Fibroblast of pulmonary artery (primary cell): Measurements from ENCODE around the gene GFY.

Experiments
- DNase-seq: peaks from one replicate; pipeline ENCODE4 v3.0.0-alpha.2; 2010; ENCODE audit warnings: low read depth
- H3K4me3 ChIP-seq: replicated peaks from 2 replicates; pipeline ENCODE4 v1.5.1; 2011; ENCODE audit warnings: low read depth, mild to moderate bottlenecking, control low read depth, low read length, moderate library complexity
- CTCF ChIP-seq: IDR thresholded peaks from 2 replicates; pipeline ENCODE4 v1.5.1; 2011; ENCODE audit warnings: mild to moderate bottlenecking, control low read depth, low read length, inconsistent platforms; ENCODE audit errors: missing control alignments

The GFY gene

GRCh38 chr19:49445997-49446396, 20.8 kb downstream of the GFY start:
- H3K4me3 ChIP-seq: no peak overlapping the region
- no peak for TF ChIP-seq CTCF
- no peak for DNase-seq

GRCh38 chr19:49447485-49448431, 22.6 kb downstream of the GFY start:
- no peak overlapping the region for H3K4me3 ChIP-seq
- TF ChIP-seq CTCF: no peak
- peak; percentile 21 for DNase-seq

DNA sequence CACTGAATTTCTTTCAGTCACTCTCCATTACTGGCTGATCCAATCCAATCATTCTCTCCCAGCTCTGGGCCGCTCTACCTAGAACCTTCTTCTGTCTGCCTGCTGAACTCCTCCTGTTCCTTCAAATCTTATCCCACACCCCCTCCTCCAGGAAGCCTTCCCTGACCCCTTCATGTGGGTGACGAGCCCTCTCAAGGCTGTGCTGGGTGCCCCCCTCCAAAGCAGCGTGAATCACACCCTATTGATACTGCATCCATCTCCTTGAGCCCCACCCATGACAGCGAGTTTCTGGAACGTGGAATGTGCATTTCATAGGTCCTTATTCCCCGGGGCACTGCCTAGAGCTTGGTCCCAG, 23.2 kb downstream of the GFY start:
- TF ChIP-seq CTCF: no peak

DNA sequence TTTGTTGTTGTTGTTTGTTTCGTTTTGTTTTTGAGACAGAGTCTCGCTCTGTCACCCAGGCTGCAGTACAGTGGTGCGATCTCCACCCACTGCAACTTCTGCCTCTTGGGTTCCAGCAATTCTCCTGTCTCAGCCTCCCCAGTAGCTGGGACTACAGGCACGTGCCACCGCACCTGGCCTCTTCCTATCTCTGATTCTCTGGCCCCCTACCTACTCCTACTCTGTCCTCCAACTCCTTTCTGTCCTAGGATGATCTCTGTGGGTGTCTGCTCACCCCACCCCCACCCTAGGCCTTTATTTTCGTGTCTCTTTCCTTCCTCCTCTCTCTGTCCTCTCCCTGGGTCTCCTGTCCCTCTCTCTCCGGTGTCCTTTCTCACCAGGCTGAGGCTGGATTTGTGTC, 25.2 kb downstream of the GFY start:
- H3K4me3 ChIP-seq: peak overlapping the region; percentile 96
- DNase-seq: no peak
- TF ChIP-seq CTCF: no peak

More for the DNA sequence above, 23.2 kb downstream of the GFY start:
- no peak overlapping the region for H3K4me3 ChIP-seq
- DNase-seq: no peak

DNA sequence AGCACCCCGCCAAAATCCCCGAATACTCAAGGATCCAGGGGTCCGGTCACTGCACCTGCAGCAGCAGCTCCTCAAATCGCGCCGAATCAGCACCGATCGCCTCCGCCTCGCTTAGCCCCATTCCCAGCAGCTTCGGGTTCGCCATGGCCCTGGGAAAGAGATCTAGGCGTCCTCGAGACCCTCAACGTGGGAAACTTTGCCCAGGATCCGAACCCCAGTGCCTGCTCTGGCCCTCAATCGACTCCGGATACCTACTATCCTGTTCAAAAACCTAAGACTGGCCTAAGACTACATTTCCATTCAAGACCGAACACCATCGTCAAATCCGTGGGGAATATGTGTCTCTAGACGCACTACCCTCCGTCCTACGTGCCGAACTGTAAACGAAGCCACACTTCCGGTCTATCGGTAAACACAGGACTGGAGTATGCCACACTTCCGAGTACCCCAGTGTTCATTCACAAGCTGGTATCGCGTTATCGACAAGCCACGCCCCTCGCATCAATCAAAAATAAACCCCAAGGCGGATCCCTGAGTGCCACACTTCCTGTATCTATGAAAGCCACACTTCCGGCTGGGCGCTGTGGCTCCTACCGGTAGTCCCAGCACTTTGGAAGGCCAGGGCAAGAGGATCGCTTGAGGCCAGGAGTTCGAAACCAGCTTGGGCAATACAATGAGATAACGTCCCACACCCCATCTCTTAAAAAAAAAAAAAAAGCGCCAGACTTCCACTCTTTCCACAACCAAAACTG, 26.4 kb downstream of the GFY start, which contains the start of gene PIH1D1:
PIH1D1 (minus strand) TSS at position 385 of the 752 bp plus-strand sequence; CDS start at position 145, 240 bp downstream.
- H3K4me3 ChIP-seq: peak within 1 kb of the TSS; percentile 96
- peak; percentile 18 for TF ChIP-seq CTCF
- peak; percentile 100 for DNase-seq

DNA sequence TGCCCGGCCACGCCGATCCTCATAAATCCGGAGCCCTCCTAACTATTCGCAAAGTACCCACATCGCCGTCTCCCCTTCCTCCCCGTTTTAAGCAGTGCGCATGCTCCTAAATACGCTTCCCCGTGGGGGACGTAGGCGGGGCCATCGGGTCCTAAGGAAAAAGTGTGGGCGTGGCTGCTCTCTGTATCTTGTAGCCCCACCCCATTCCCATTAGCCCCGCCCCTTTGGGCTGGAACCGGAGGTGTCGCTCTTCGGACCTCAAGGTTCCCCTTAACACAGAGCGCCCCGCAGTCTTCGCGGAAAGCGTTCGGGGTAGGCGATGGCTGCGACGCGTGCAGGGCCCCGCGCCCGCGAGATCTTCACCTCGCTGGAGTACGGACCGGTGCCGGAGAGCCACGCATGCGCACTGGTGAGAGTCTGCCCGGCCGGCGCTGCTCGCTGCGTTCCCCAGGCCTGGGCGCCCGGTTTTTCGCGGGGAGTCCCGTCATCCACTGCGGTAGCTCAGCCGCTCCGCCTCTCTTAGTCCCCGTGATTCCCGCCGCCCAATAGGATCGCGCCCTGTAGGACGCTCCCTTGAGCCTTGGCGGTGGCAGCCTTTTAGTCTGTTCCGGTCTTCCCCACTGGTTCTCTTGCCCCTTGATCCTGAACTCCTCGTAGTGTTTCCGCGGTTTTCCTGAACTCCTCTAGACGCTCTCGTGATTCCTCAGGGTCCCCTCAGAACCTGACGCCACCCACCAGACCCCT, 28.0 kb downstream of the GFY start, which contains the start of gene ALDH16A1:
ALDH16A1 (plus strand) TSS at position 213 of the 744 bp plus-strand sequence; CDS start at position 320, 107 bp downstream.
- peak within 1 kb of the TSS; percentile 96 for H3K4me3 ChIP-seq
- peak; percentile 98 for DNase-seq
- no peak for TF ChIP-seq CTCF
